SU-DHL-6 (cell line): Measurements from ENCODE around the gene CCDC157.

Source experiments
- CTCF ChIP-seq: fragments of 200-600 bp; sonication (generic); IDR thresholded peaks from one replicate; pipeline ENCODE4 v1.5.1; 2017; ENCODE audit warnings: antibody characterized with exemption, mild to moderate bottlenecking, low read length, moderate library complexity; ENCODE audit not compliant: insufficient read depth, poor library complexity, severe bottlenecking
- EZH2phosphoT487 ChIP-seq: fragments of 200-600 bp; sonication (generic), shearing (Covaris generic); conservative IDR thresholded peaks from 2 replicates; pipeline ENCODE4 v1.6.1; 2018; ENCODE audit warnings: mild to moderate bottlenecking, antibody characterized with exemption, low read length, moderate library complexity, mixed read lengths

GRCh38 chr22:30385942-30386341 lies 29.1 kb downstream of the CCDC157 start:
- TF ChIP-seq CTCF, result no peak
- no peak for TF ChIP-seq EZH2phosphoT487
